ENCODE results near the gene KPNB1.

DNA sequence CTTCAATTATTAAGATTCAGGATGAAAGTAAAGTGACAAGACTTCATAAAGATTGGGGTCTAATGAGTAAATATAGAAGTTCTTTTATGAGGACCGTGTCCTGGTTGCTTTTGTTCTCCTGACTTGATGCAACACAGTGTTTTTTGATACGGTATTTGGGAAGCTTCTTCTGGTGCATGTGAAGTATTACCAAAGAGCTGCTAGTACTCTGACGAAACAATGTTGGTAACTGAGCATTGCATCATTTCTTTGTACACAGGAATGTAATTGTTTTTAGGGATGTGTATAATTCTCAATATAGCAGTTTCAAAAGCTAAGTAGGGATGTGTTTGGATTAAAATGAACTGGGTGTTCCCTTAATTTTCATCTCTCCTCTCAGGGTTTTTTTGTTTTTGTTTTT, 15.9 kb downstream of the KPNB1 start:
- TF ChIP-seq, protein P1, sequence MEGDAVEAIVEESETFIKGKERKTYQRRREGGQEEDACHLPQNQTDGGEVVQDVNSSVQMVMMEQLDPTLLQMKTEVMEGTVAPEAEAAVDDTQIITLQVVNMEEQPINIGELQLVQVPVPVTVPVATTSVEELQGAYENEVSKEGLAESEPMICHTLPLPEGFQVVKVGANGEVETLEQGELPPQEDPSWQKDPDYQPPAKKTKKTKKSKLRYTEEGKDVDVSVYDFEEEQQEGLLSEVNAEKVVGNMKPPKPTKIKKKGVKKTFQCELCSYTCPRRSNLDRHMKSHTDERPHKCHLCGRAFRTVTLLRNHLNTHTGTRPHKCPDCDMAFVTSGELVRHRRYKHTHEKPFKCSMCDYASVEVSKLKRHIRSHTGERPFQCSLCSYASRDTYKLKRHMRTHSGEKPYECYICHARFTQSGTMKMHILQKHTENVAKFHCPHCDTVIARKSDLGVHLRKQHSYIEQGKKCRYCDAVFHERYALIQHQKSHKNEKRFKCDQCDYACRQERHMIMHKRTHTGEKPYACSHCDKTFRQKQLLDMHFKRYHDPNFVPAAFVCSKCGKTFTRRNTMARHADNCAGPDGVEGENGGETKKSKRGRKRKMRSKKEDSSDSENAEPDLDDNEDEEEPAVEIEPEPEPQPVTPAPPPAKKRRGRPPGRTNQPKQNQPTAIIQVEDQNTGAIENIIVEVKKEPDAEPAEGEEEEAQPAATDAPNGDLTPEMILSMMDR (IDR thresholded peaks at IDR 0.05; ENCODE audit: poor library complexity, severe bottlenecking), result no peak
- TF ChIP-seq RAD21 (conservative IDR thresholded peaks at IDR 0.05) (no peak), POLR2AphosphoS5 (IDR thresholded peaks at IDR 0.05) (no peak), EP300 (conservative IDR thresholded peaks at IDR 0.05; ENCODE audit: poor library complexity, severe bottlenecking) (no peak), EZH2 (IDR thresholded peaks at IDR 0.05; ENCODE audit: borderline replicate concordance, insufficient read depth, low read length, poor library complexity, severe bottlenecking) (no peak), TAF1 (IDR thresholded peaks at IDR 0.05; ENCODE audit: low read depth) (no peak), SMC3 (conservative IDR thresholded peaks at IDR 0.05; ENCODE audit: poor library complexity) (no peak), MXI1 (conservative IDR thresholded peaks at IDR 0.05; ENCODE audit: poor library complexity, severe bottlenecking) (no peak)
- TF ChIP-seq, protein P2, sequence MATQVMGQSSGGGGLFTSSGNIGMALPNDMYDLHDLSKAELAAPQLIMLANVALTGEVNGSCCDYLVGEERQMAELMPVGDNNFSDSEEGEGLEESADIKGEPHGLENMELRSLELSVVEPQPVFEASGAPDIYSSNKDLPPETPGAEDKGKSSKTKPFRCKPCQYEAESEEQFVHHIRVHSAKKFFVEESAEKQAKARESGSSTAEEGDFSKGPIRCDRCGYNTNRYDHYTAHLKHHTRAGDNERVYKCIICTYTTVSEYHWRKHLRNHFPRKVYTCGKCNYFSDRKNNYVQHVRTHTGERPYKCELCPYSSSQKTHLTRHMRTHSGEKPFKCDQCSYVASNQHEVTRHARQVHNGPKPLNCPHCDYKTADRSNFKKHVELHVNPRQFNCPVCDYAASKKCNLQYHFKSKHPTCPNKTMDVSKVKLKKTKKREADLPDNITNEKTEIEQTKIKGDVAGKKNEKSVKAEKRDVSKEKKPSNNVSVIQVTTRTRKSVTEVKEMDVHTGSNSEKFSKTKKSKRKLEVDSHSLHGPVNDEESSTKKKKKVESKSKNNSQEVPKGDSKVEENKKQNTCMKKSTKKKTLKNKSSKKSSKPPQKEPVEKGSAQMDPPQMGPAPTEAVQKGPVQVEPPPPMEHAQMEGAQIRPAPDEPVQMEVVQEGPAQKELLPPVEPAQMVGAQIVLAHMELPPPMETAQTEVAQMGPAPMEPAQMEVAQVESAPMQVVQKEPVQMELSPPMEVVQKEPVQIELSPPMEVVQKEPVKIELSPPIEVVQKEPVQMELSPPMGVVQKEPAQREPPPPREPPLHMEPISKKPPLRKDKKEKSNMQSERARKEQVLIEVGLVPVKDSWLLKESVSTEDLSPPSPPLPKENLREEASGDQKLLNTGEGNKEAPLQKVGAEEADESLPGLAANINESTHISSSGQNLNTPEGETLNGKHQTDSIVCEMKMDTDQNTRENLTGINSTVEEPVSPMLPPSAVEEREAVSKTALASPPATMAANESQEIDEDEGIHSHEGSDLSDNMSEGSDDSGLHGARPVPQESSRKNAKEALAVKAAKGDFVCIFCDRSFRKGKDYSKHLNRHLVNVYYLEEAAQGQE (IDR thresholded peaks at IDR 0.05; ENCODE audit: borderline replicate concordance), result no peak
